Activated CD4-positive, alpha-beta T cell treated with anti-CD3 and anti-CD28 coated beads, Interleukin-2, amount 10 ng/mL, durations not matched to agents 24 days and 14 days (primary cell): ENCODE results near the gene ZC2HC1C. TPM values are rescaled to one million over a fixed set of nuclear protein-coding genes. Genes with fewer than 3 reads are reported as not detected.

Source experiments
- DNase-seq: peaks from one replicate; pipeline ENCODE4 v3.0.0; 2022
- H3K27ac Mint-ChIP-seq: one replicate; pipeline ENCODE4 v1.8.0; 2022; ENCODE audit warnings: mild to moderate bottlenecking, mixed read lengths
- H3K27me3 Mint-ChIP-seq: one replicate; pipeline ENCODE4 v1.8.0; 2022; ENCODE audit warnings: mixed read lengths
- H3K36me3 Mint-ChIP-seq: one replicate; pipeline ENCODE4 v1.8.0; 2022; ENCODE audit warnings: low read depth, mild to moderate bottlenecking, mixed read lengths
- H3K4me1 Mint-ChIP-seq: one replicate; pipeline ENCODE4 v1.8.0; 2021; ENCODE audit warnings: mixed read lengths
- H3K4me3 Mint-ChIP-seq: one replicate; pipeline ENCODE4 v1.8.0; 2022; ENCODE audit warnings: mild to moderate bottlenecking, moderate library complexity, mixed read lengths
- H3K9me3 Mint-ChIP-seq: one replicate; pipeline ENCODE4 v1.8.0; 2021; ENCODE audit warnings: mixed read lengths
- intact Hi-C: fragments of 100-400 bp; cut with micrococcal nuclease; formaldehyde crosslinking; loops from one replicate; pipeline ENCODE4 v1.15.1; 2023
- total RNA-seq: library from RNA; stranded (reverse); gene quantifications from 2 replicates; pipeline ENCODE4 v1.2.3, GENCODE V29; 2022

Gene ZC2HC1C
- total RNA-seq, 1 donor from 2014 or later: 0.82 TPM

DNA sequence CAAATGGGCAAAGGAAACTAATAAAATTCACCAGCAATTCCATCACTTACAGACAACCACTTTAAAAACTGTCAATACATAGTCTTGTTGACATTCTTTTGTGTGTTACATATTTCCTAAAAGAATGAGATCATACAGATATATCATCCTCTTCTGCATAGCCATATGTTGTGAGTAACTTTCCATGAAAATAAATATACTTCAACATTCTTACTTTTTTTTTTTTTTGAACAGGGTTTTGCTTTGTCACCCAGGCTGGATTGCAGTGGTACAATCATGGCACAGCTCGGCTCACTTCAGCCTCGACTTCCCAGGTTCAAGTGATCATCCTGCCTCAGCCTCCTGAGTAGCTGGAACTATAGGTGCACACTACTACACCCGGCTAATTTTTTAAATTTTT, 20.9 kb downstream of the ZC2HC1C start:
- no peak overlapping the region for H3K4me3 Mint-ChIP-seq
- no peaks in the 10 kb centered on the region for H3K9me3 Mint-ChIP-seq
- no peaks in the 10 kb centered on the region for H3K27me3 Mint-ChIP-seq
- DNase-seq: no peak
- peaks cover 41% of the 10 kb centered on the region for H3K36me3 Mint-ChIP-seq
- intact Hi-C loops: no loop called here
- H3K4me1 Mint-ChIP-seq: no peaks in the 10 kb centered on the region
- no peak overlapping the region for H3K27ac Mint-ChIP-seq

DNA sequence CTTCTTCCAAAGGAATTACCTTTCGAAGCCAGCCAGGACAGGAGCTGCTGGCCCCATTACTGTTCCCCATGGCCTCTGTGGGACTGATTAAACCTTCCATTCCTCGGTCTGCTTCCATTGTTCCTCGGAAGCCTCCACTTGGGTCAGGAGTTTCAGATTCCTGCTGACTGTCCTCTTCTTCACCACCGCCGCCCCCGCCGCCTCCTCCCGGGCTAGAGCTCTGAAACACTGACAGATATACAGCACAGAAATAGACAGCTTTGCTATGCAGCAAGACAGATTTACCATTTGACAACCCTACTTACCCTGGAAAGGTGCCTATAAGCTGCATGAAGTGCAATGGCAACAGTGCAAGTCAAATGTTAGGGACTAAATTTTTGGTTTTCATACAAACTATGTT, 21.8 kb downstream of the ZC2HC1C start:
- Mint-ChIP-seq H3K36me3 (peaks cover 39% of the 10 kb centered on the region), H3K4me1 (no peaks in the 10 kb centered on the region), H3K27me3 (no peaks in the 10 kb centered on the region), H3K27ac (no peak overlapping the region), H3K9me3 (no peaks in the 10 kb centered on the region), H3K4me3 (no peak overlapping the region)
- intact Hi-C loops: no loop called here
- no peak for DNase-seq

DNA sequence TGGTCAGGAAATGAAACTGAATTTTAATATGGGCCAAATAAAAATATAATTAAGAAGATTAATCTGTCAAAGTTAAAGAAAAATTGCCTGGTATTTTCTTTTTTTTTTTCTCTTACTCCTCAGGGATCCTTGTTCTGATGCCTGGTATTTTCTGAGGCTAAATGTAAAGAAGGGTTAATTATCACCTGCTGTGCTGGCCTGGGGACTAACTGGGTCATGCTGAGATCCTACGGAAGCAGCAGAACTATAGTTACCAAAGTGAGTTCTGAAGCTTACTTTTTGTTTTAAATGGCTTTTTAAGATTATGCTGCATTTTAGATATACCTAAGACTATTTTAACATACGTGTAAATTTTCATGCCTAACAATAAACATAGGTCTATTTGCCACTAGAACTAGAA, 23.3 kb downstream of the ZC2HC1C start:
- H3K27me3 Mint-ChIP-seq: no peaks in the 10 kb centered on the region
- H3K4me3 Mint-ChIP-seq: no peak overlapping the region
- DNase-seq: no peak
- no peaks in the 10 kb centered on the region for H3K9me3 Mint-ChIP-seq
- H3K27ac Mint-ChIP-seq: no peak overlapping the region
- intact Hi-C loops: no loop called here
- no peaks in the 10 kb centered on the region for H3K4me1 Mint-ChIP-seq
- peaks cover 37% of the 10 kb centered on the region for H3K36me3 Mint-ChIP-seq

DNA sequence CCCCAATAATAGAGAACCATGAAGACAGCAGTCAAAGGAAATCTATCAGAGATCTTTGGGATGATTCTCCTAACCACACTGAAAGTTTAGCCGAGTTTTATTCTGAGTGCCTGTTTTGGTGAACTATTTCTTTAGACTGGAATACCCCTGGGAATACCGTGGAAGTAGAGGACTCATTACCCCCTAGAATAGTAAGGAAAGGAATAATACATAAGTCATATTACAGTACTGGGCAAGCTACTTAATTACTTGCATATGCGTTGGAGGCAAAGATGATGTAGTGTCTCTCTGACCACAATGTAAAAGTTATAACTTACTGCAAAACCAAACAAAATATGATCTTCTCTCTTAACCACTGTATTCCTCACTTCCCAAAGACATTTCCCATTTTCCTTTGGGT, 25.5 kb downstream of the ZC2HC1C start:
- Mint-ChIP-seq H3K4me1 (no peaks in the 10 kb centered on the region), H3K27ac (no peak overlapping the region), H3K27me3 (no peaks in the 10 kb centered on the region), H3K36me3 (peaks cover 51% of the 10 kb centered on the region), H3K4me3 (no peak overlapping the region), H3K9me3 (no peaks in the 10 kb centered on the region)
- no peak for DNase-seq
- intact Hi-C loops: no loop called here

DNA sequence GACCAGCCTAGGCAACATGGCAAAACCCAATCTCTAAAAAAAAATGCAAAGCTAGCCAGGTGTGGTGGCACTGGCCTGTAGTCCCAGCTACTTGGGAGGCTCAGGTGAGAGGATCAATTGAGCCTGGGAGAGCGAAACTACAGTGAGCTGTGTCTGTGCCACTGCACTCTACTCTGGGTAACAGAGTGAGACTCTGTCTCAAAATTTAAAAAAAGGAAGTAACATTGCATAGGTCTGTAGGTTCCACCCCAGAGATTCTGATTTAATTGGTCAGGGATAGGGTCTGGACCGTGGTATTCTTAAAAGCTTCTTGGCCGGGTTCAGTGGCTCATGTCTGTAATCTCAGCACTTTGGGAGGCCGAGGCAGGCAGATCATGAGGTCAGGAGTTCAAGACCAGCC, 26.2 kb downstream of the ZC2HC1C start:
- no peaks in the 10 kb centered on the region for H3K9me3 Mint-ChIP-seq
- H3K27ac Mint-ChIP-seq: no peak overlapping the region
- H3K27me3 Mint-ChIP-seq: no peaks in the 10 kb centered on the region
- no peaks in the 10 kb centered on the region for H3K4me1 Mint-ChIP-seq
- intact Hi-C loops: no loop called here
- no peak overlapping the region for H3K4me3 Mint-ChIP-seq
- no peak for DNase-seq
- H3K36me3 Mint-ChIP-seq: peaks cover 54% of the 10 kb centered on the region

DNA sequence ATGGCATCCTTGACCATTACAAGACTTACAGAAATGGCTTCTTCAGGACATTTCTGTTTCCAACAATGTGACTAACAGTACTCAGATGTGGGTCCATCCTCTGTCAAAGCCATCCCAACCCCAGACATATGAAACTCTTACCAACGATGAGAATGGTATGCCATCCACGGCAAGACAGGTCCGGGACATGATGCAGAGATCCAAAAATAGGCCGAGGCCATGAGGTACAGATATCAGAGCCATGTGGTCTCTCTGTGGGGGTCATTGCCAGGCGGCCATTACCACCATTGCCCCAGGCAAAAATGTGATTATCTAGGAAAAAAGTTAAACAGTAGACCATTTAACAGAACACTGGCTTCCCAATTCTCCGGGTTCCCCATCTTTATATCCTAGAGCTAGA, 27.5 kb downstream of the ZC2HC1C start:
- no peaks in the 10 kb centered on the region for H3K27me3 Mint-ChIP-seq
- H3K27ac Mint-ChIP-seq: no peak overlapping the region
- no peaks in the 10 kb centered on the region for H3K4me1 Mint-ChIP-seq
- peaks cover 53% of the 10 kb centered on the region for H3K36me3 Mint-ChIP-seq
- intact Hi-C loops: no loop called here
- DNase-seq: no peak
- no peaks in the 10 kb centered on the region for H3K9me3 Mint-ChIP-seq
- H3K4me3 Mint-ChIP-seq: no peak overlapping the region

DNA sequence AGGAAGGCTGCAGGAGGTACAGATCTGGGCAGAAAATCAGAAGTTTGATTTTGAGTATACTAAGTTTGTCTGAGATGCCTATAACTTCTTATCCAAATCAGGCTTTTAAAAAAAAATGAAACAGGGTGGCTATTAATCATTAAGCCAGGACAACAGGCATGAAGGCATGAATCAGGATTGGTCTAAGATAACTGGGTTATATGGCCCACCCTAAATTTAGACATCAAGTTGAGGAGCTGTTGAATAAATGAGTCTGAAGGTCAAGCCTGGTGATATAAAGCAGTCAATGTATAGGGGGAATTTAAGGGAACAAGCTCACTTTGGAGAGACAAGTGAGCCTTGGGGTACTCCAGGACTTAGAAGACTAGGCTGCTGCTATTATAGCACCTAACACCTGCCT, 28.8 kb downstream of the ZC2HC1C start:
- Mint-ChIP-seq H3K4me1 (no peaks in the 10 kb centered on the region), H3K4me3 (no peak overlapping the region), H3K36me3 (peaks cover 52% of the 10 kb centered on the region), H3K9me3 (no peaks in the 10 kb centered on the region), H3K27me3 (no peaks in the 10 kb centered on the region), H3K27ac (no peak overlapping the region)
- DNase-seq: no peak
- intact Hi-C loops: no loop called here

DNA sequence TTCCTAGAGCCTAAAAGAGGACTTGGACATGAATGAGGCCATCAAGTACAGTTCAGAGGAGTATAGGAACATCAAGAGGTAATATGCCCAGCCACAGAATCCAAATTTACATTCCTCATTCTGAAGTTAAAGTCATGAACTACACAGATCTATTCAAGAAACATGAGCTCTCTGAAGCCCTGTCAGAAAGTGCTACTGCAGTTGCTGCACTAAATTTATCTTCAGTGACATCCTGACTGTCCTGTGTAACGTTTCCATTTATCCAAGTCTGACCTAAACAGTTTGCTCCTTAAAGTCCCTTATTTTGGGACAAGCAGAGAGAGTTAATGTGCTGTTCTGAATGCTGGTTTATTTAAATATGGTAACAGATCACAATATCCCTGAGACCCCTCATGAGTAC, 29.2 kb downstream of the ZC2HC1C start:
- no peak overlapping the region for H3K27ac Mint-ChIP-seq

DNA sequence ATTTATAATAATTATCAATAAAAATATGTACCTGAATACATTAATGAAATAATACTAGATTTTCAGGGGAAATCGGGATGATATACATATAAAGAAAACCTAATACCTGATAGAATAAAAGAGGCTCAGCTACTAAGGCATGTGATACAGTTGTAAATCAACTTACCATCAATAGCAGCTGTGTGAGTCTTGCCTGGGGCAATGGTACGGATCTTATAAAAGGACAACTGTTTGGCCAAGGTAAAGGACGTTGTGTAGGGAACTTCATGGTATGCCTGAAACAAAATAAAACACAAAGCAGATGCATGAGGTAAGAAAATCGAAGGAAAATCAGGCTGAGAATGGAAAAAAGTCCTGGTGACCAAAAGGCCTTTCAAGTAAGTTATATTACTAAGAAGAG, 32.0 kb downstream of the ZC2HC1C start:
- Mint-ChIP-seq H3K4me3 (no peak overlapping the region), H3K4me1 (no peaks in the 10 kb centered on the region), H3K27ac (no peak overlapping the region), H3K9me3 (no peaks in the 10 kb centered on the region), H3K36me3 (peaks cover 56% of the 10 kb centered on the region), H3K27me3 (no peaks in the 10 kb centered on the region)
- DNase-seq: no peak
- intact Hi-C loops: no loop called here

More for the DNA sequence above, 29.2 kb downstream of the ZC2HC1C start:
- H3K4me1 Mint-ChIP-seq: no peaks in the 10 kb centered on the region
- no peak for DNase-seq
- no peak overlapping the region for H3K4me3 Mint-ChIP-seq
- H3K9me3 Mint-ChIP-seq: no peaks in the 10 kb centered on the region
- intact Hi-C loops: no loop called here
- no peaks in the 10 kb centered on the region for H3K27me3 Mint-ChIP-seq
- peaks cover 53% of the 10 kb centered on the region for H3K36me3 Mint-ChIP-seq

DNA sequence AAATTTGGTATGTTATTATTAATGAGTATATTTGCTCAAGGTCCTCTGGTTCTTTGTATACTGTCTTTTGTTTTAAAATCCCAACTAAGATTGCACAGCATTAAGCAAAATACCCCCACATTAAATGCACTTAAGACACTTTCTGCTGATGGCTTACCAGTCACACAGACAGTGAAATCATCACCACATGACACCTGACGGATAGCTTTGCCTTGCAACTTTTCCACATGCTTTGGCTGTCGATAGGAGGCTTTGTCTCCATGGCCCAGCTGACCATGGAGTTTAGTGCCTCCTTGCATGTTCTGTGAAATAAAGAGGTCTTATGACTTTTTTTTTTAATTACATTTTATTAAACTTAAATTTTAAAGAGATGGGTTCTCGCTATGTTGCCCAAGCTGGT, 37.7 kb downstream of the ZC2HC1C start:
- intact Hi-C loops: no loop called here
- Mint-ChIP-seq H3K27ac (no peak overlapping the region), H3K4me3 (no peak overlapping the region), H3K9me3 (no peaks in the 10 kb centered on the region), H3K4me1 (peaks cover under 1% of the 10 kb centered on the region), H3K27me3 (no peaks in the 10 kb centered on the region), H3K36me3 (peaks cover 65% of the 10 kb centered on the region)
- no peak for DNase-seq

DNA sequence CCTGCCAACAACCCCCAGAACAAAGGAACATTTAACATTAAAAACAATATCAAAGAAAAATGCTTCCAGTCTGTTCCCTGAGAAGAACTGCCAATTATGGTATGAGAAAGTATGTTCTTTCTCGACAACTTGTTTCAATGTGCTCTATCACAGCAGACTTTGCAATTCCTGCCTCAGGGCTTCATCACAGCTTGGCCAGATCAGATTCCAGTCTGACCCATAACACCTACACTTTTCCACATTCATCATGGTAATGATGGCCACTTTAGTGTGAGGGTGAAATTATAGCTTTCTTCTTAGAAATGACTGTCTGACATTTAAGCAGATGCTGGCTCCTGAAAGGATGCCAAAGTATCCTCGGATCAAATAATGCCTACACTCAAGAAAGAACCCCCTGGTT, 40.4 kb downstream of the ZC2HC1C start:
- Mint-ChIP-seq H3K27me3 (no peaks in the 10 kb centered on the region), H3K27ac (no peak overlapping the region), H3K9me3 (no peaks in the 10 kb centered on the region), H3K4me3 (no peak overlapping the region), H3K36me3 (peaks cover 70% of the 10 kb centered on the region), H3K4me1 (peaks cover 13% of the 10 kb centered on the region)
- intact Hi-C loops: no loop called here
- no peak for DNase-seq

DNA sequence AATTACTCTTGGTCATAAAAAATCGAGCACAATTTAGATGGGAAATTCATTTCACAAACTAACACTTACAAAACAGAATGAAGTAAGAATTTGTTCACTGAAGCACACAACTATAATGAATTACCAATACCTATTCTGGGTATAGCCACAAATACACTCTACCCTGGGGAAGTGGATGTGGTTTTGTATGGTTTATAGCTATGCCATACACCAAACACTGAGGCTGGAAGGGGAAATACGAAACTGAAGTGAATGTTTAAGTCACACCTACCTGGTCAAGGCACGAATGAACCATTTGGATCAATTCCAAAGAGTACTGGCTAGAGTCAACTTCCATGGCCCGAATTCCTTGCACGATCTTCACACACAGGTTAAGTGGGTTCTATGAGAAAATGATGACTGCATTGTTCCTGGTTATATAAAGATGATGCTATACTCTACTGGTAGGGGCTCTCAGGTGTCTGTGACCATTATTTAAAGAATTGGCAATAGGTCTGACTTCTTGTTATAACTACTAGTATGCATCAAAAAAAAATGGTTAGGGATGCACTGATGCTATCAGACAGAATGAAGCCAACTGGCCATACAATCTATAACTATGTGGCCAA, 44.6 kb downstream of the ZC2HC1C start:
- intact Hi-C loops: no loop called here
- H3K36me3 Mint-ChIP-seq: peaks cover 73% of the 10 kb centered on the region

DNA sequence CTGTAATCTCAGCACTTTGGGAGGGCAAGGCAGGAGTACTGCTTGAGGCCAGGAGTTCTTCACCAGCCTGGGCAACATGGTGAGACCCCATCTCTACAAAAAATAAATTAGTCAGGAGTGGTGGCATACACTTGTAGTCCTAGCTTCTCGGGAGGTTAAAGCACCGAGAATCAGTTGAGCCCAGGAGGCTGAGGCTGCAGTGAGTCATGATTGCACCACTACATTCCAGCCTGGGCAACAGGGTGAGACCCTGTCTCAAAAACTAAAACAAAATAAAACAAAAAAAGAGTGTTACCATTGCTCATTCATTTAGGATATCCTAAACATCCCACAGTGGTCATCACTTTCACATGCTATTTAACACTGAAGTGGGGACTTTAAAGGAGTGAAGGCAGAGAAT, 49.6 kb downstream of the ZC2HC1C start:
- no peaks in the 10 kb centered on the region for H3K27me3 Mint-ChIP-seq
- H3K9me3 Mint-ChIP-seq: no peaks in the 10 kb centered on the region
- H3K4me3 Mint-ChIP-seq: no peak overlapping the region
- no peak for DNase-seq
- peaks cover 23% of the 10 kb centered on the region for H3K4me1 Mint-ChIP-seq
- H3K36me3 Mint-ChIP-seq: peaks cover 57% of the 10 kb centered on the region
- intact Hi-C loops: no loop called here
- H3K27ac Mint-ChIP-seq: no peak overlapping the region

More for the DNA sequence above, 44.6 kb downstream of the ZC2HC1C start:
- Mint-ChIP-seq H3K9me3 (no peaks in the 10 kb centered on the region), H3K4me1 (peaks cover 15% of the 10 kb centered on the region), H3K27me3 (no peaks in the 10 kb centered on the region), H3K4me3 (no peak overlapping the region), H3K27ac (no peak overlapping the region)
- peak; percentile 65 for DNase-seq

DNA sequence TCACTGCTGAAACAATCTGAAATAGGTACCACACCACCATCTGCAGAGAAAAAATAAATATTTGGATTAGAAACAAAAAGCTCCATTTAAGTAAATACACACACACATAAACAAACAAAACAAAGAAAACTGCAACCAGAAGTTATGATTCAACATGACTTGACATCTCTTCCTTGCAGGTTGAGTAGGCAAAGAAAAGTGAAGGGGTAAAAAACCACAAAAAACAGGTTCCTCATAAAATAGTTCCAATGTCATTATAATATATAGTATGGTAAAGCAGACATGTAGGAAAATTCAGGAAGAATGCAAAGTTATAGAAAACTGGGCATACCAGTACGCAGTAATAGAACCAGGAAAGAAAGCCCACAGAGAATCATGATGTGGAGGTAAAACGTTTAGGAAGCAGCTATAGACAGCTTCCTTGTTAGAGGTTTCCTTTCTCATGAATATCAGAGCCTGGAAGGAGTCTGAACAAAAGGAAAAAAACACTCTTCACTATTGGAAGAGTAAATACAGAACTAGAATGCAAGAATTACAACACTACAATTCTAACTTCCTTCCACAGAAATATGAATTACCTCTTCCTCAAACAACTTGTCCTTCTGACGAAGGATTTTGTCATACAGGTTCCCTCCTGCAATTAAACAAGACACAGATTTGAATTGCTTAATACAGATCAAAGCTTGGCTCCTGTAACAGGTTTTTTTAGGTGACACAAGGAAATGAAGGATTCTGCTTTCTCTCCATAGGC, 51.3 kb downstream of the ZC2HC1C start:
- no peaks in the 10 kb centered on the region for H3K9me3 Mint-ChIP-seq
- H3K36me3 Mint-ChIP-seq: peaks cover 54% of the 10 kb centered on the region
- intact Hi-C loops: loop anchor here (5.0 to 10.0 kb wide), 2 partner anchors 402 to 1034 kb away; partner anchors contain the start of genes BATF and GPATCH2L
- H3K4me3 Mint-ChIP-seq: no peak overlapping the region
- DNase-seq: no peak
- H3K27me3 Mint-ChIP-seq: no peaks in the 10 kb centered on the region
- H3K27ac Mint-ChIP-seq: peak overlapping the region; percentile 3
- H3K4me1 Mint-ChIP-seq: peaks cover 30% of the 10 kb centered on the region
